GM18502 (cell line): ENCODE results near the gene CFHR1.
"Not testable (repeated sequence)": the region's sequence is repeated elsewhere in the genome, so short reads cannot be mapped to it uniquely, and the experiment has no call there.

ENCODE experiments used
- ATAC-seq: cut with Tn5 transposase; IDR thresholded peaks from one replicate; pipeline ENCODE4 v1.9.1; 2021; ENCODE audit warnings: mild to moderate bottlenecking; ENCODE audit not compliant: unreplicated experiment, poor library complexity

Gene CFHR1

DNA sequence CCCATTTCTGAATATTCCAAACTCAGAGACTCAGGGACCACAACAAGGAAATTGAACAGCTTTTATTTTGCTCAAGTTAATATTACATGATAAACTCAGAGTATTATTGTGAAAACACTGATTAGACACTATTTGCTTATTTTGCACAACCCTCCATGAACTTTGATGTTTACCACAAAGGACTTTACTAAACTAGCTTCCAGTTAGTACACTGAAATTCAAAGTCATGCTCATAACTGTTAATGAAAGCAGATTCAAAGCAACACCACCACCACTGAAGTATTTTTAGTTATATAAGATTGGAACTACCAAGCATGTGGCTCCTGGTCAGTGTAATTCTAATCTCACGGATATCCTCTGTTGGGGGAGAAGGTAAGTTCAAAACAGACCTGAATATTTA lies at the start of gene CFHR1:
CFHR1 (plus strand) TSS at position 201 of the 400 bp plus-strand sequence; CDS start at position 315, 114 bp downstream.
- ATAC-seq, result not testable (repeated sequence)

DNA sequence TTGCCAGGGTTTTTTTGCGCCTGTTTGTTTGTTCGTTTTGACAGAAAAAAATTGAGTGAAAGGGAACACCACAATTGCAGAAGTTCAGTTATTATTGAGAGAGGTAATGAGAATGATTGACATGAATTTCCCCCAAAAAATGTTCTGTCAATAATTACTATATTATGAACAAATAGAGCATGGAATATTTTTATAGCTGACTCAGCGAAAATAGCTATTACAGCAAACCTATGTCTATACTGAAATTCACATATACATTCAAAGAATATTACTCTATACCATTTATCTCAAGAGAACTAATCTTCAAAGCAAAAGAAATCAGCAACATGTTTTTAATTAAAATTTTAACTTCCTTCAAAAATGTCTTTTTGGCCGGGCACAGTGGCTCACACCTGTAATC lies 49.7 kb upstream of the CFHR1 start:
- ATAC-seq, result not testable (repeated sequence)

DNA sequence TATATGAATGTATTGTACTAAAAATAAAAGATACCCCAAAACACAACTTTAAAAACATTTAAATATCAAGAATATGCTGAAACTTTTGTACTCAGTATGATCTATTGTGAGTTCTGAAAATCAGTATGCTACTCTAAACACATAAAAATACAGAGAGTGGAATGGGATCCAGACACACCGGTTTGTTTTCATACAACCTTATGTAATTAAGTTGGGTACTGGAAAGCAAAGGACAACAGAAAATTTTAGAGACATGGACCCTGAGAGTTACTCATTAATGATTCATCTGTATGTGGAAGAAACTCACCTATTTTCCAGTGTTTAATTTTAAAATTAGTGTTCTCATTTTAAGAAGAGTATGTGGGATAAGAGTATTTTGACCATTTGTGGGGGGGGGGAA lies 45.8 kb upstream of the CFHR1 start:
- ATAC-seq, result no peak

DNA sequence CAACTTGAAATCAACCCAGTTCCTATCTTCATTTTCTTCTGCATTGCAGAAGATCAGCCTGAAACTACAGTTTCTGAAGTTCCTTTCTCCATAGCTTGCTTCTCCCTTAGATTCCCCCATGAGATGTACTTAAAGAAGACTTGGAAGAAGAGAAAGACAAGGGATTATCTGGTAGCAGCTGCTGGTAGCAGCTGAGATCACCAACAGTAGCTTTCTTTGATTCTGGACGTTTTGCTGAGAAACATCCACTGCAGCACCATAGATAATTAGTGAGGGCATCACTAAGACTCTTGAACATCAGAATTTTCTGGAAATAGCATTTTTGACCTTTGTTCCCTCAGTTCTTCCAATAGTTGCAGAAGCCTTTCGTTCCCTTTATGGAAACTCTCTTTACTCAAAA lies 45.4 kb upstream of the CFHR1 start:
- ATAC-seq, result no peak

DNA sequence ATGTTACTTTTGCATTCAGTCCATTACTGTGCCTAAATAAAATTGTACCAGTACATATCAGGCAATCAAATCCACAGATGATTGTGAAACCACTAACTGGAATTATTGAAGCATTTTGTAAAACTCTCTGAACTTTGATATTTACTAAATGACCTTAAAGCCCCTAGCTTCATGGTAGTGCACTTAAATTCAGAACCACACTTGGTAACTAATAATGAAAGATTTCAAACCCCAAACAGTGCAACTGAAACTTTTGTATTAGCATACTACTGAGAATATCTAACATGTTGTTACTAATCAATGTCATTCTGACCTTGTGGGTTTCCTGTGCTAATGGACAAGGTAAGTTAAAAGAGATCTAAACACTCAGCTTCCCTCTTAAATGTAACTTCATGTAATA lies 44.9 kb upstream of the CFHR1 start, which contains the start of gene CFHR3:
CFHR3 (plus strand) TSS at position 238 of the 400 bp plus-strand sequence; CDS start at position 285, 47 bp downstream.
- no peak for ATAC-seq

DNA sequence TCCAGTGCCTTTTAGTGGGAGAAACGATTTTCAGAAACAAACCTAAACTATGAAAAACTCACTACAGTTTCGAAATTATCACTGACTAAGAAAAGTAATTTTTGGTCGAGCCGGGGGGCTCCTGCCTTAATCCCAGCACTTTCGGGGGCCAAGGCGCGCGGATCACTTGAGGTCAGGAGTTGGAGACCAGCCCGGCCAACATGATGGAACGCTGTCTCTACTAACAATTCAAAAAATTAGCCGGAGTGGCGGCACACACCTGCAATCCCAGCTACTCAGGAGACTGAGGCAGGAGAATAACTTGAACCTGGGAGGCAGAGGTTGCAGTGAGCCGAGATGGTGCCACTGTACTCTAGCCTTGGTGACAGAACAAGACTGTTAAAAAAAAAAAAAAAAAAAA lies 41.9 kb upstream of the CFHR1 start:
- ATAC-seq, result no peak

DNA sequence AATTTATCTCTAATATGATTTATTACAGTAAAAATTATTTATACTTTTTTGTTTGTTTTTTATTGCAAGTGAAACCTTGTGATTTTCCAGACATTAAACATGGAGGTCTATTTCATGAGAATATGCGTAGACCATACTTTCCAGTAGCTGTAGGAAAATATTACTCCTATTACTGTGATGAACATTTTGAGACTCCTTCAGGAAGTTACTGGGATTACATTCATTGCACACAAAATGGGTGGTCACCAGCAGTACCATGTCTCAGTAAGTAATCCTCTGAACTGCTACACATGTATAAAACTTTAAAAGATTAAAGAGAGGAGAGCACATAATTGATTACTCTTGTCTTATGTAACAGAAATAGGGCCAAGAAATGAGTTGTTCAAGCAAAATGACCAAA lies 40.4 kb upstream of the CFHR1 start:
- ATAC-seq, result no peak

DNA sequence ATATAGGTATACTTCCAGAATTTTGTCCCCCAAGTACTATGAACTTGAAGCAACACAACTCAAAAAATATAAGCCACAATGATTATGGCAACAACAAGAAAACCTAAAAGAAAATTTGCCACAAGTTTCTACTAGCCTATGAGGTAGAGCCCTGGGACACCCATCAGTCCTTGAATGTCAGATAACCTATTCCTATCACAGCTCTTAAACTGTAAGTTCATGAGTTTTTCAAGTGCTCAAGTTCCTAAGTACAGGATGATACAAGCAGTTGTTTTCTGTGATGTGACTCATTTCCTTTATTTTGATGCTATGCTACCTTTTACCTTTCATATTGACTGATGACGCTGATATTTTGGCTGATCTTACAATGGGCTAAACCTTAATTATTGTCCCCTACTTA lies 28.3 kb upstream of the CFHR1 start:
- not testable (repeated sequence) for ATAC-seq

DNA sequence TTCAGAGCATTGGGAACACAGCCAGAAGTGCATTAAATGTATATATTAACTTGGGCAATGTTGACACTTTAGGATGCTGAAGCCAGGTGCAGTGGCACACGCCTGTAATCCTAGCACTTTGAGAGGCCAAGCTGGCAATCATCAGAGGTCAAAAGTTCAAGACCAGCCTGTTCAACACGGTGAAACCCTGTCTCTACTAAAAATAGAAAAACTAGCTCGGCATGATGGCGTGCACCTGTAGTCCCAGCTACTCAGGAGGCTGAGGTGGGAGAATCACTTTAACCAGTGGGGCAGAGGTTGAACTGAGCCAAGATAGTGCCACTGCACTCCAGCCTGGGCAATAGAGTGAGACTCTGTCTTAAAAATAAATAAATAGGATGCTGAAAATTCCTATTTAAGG lies 25.4 kb upstream of the CFHR1 start:
- ATAC-seq, result not testable (repeated sequence)

DNA sequence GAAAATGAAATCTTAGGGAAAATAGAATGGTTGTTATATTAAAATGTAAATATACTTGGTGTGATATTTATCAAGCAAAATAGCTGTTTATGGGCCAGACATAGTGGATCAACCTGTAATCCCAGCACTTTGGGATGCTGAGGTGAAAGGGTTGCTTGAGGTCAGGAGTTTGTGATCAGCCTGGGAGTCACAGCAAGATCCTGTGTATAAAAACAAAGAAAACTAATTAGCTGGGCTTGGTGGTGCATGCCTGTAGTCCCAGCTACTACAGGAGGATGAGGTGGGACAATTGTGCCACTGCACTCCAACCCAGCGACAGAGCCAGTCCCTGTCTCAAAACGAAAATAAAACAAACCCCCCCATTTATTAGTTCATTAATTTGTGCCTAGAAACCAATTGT lies 21.6 kb upstream of the CFHR1 start:
- no peak for ATAC-seq

DNA sequence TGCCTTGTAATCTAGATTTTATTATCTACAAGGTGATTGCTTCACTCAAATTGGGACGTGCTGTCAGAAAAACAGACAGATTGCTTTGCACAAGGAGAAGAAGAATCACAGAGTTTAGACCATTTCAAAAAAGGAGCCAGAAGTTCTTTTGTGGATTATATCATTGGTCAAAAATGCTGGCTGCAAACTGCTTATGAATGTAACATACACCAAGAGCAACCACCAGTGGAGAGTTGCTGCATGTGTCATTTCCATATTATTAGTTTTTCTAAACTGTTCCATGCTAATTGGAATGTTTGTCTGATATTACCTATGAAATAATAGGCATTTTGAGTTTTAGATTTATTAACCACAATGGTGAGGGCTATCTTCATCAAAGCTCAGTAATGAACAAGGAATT lies 17.6 kb upstream of the CFHR1 start:
- ATAC-seq, result not testable (repeated sequence)

DNA sequence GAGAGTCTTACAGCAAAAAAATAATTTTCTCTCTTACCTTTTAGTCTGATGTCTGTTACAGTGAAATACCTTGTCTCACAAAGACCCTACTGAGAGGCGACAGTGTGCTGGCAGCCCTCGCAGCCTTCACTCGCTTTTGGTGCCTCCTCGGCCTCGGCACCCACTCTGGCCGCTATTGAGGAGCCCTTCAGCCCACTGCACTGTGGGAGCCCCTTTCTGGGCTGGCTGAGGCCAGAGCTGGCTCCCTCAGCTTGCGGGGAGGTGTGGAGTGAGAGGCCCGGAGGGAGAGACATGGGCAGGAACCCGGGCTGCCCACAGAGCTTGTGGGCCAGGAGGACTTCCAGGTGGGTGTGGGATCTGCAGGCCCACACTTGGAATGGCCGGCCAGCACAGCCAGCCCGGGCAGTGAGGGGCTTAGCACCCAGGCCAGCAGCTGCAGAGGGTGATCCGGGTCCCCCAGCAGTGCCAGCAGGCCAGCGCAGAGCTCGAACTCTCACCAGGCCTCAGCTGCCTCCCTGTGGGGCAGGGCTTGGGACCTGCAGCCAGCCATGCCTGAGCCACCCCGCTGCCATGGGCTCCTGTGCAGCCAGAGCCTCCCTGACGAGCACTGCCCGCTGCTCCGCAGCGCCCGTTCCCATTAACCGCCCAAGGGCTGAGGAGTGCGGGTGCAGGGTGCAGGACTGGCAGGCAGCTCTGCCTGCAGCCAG lies 10.8 kb upstream of the CFHR1 start:
- no peak for ATAC-seq

DNA sequence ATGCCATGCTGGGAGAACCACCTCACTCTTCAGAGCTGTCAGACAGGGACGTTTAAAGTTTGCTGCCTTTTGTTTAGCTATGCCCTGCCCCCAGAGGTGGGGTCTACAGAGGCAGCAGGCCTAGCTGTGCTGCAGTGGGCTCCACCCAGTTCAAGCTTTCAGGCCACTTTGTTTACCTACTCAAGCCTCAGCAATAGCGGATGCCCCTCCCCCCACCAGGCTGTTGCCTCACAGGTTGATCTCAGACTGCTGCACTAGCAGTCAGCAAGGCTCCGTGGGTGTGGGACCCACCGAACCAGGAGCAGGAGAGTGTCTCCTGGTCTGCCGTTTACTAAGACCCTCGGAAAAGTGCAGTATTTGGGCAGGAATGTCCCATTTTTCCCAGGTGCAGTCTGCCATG lies 2.1 kb upstream of the CFHR1 start:
- ATAC-seq, result not testable (repeated sequence)

DNA sequence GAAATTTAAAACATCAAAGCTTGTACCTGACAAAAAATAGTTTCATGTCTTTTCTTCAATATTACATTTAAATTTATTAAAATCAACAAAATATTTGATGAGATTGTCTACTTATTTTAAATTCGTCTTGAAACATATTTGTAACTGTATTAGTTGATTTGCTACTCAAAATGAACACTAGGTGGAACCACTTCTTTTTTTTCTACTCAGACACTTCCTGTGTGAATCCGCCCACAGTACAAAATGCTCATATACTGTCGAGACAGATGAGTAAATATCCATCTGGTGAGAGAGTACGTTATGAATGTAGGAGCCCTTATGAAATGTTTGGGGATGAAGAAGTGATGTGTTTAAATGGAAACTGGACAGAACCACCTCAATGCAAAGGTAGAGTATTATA lies 8.3 kb downstream of the CFHR1 start:
- not testable (repeated sequence) for ATAC-seq

DNA sequence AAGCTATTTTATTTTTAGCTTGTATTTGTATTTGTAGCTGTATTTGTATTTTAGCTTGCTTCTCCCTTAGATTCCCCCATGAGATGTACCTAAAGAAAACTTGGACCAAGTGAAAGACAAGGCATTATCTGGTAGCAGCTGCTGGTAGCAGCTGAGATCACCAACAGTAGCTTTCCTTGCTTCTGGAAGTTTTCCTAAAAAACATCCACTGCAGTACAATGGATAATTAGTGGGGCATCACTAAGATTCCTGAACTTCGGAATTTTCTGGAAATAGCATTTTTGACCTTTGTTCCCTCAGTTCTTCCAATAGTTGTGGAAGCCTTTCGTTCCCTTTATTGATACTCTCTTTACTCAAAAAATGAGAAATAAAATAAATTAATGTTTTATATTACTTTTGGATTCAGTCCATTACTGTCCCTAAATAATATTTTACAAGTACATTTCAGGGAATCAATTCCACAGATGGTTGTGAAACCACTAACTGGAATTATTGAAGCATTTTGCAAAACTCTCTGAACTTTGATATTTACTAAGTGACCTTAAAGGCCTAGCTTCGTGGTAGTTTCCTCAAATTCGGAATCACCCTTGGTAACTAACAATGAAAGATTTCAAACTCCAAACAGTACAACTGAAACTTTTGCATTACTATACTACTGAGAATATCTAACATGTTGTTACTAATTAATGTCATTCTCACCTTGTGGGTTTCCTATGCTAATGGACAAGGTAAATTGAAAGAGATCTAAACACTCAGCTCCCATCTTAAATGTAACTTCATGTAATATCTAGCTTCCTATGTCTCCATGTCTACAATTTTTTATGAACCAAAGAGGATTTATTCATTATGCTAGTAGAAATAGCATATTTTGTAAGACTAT lies 30.3 kb downstream of the CFHR1 start:
- ATAC-seq, result not testable (repeated sequence)

DNA sequence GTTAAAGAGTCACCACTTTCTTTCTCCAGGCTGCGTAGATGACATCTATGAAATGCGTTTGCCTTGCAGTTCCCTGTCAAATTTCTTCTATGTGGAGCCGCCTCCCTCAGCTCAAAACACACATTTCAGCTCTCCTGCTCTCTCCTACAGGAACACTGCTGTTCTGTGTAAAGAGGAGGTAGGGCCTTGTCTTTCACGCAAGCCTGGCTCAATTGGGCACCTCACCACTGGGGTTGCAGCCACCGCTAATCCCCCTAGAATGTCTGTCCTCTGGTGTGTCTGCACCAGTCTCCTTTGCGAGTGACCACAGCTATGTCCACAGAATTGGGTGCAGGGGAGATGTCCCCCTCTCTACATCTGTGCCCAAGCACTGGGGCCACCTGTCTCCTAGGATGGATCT lies 36.5 kb downstream of the CFHR1 start:
- no peak for ATAC-seq

DNA sequence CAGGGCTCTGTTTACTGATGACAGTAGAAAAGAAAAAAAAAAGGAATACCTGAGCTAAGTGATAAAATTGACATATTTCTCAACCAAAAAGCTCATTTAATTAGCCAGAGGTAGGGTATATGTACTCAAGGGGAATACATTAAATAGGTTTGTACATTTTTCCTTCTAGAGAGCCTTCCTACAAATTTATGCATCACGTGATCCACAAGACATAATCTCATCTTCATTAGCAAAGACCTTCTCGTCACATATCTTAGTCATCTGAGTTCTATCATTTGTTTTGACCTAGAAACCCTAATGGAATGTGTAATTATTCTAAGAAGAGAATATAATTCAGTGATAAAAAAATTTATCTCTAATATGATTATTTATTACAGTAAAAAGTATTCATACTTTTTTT lies 37.7 kb downstream of the CFHR1 start:
- ATAC-seq, result no peak

DNA sequence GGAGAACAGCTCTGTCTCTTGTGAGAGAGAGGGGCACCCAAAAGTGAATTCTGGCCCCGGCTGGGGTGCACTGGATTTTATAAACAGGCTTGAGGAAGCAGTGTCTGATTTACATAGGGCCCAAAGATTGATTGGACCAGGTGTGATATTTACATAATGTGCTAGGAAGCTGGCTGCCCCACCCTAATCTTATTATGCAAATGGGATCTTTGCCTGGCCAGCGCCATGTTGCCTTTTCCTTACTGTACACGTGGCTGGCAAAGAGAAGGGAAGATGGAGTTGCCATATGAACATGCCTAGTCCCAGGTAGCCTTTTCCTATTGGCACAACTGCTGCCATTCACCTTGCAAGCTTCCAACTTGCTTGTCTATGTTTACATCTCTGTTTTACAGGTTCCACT lies 39.3 kb downstream of the CFHR1 start:
- no peak for ATAC-seq

DNA sequence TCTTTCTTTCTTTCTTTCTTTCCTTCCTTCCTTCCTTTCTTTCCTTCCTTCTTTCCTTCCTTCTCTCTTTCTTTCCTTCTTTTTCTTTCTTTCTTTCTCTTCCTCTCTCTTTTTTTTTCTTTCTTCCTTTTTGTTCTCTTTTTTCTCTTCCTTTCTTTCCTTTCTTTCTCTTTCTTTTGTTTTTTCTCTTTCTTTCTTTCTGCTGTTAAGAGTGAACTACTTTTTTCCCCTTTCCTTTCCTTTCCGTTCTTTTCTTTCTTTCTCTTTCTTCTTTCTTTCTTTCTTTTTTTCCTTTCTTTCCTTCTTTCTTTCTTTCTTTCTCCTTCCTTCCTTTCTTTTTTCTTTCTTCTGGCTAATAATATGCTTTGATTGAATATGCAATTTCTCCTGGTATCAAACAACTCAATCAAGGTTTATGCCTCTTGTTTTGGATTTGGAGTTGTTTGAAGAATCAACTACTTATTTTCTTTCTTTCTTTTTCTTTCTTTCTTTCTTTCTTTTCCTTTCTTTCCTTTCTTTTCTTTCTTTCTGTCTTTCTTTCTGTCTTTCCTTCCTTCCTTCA lies 40.9 kb downstream of the CFHR1 start:
- ATAC-seq, result no peak

DNA sequence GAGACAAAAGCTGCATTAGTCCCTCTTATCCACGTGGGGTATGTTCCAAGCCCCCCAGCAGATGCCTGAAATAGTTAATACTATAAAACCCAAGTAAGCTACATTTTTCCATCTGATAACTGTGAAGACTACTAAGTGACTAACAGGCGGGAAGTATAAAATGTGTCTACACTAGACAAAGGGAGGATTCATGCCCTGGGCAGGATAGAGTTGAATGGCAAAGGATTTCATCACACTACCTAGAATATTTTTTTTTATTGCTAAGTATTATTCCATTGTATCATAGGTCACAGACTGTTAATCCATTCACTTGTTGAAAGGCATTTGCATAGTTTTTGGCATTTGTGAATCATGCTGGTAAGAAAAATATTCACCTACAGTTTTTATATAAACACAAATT lies 41.9 kb downstream of the CFHR1 start:
- ATAC-seq, result no peak

DNA sequence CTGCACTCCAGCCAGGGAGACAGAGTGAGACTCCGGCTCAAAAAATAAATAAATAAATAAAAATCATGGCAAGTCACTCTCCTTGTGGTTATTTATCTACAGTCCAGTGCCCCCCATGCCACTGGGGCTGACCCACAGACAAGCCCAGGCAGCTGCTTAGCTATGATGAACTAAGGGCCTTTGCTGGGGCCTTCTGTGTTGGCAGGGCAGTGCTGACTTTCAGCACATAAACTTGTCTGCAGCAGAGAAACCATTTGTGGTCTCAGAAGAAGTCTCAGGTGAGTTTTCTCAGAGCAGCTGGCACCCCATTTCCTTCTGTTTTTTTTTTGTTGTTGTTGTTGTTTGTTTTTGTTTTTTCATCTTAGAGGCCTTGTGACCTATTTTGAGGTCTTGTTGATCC lies 47.4 kb downstream of the CFHR1 start:
- no peak for ATAC-seq
